GM21423 (cell line): ENCODE data around the gene CNN2.

Experiments
- ATAC-seq: cut with Tn5 transposase; IDR thresholded peaks from one replicate; pipeline ENCODE4 v1.9.1; 2021; ENCODE audit warnings: mild to moderate bottlenecking, moderate library complexity; ENCODE audit not compliant: unreplicated experiment

CNN2 gene

DNA sequence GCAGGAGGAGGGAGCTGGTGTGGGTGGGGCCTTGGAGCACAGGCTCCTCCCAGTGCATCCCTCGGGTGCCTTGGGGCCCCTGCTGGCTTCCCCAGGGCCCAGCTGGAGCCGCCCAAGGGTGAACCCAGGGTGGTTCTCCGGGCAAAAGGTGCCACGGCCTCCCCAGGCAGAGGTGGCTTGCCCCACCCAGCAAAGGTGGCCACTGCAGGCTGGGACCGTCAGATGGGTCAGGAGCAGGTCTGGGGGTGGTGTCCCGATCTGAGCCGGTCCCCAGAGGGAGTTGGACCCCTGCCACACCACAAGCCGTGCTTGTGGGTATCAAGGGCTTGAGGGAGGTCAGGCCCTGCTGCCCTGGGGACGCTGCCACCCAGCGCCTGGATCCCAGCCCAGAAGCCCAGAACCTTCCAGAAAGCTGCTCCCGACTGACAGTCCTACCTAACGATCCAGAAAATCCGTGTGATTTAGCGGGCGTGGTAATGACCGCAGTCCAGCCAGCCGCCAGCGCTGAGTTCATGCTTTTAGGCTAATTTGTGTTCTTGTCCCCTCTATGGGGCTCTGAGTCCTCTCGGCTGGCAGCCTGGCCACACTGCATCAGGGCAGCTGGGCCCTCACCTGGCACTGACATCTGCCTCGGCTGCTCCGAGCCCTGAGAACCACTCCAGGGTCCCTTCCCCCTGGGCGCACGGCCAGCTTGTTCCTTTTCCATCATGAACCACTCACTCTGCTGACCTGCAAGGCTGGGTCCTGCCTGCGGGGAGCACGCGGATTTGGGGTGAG lies 31.2 kb upstream of the CNN2 start:
- ATAC-seq, result no peak

DNA sequence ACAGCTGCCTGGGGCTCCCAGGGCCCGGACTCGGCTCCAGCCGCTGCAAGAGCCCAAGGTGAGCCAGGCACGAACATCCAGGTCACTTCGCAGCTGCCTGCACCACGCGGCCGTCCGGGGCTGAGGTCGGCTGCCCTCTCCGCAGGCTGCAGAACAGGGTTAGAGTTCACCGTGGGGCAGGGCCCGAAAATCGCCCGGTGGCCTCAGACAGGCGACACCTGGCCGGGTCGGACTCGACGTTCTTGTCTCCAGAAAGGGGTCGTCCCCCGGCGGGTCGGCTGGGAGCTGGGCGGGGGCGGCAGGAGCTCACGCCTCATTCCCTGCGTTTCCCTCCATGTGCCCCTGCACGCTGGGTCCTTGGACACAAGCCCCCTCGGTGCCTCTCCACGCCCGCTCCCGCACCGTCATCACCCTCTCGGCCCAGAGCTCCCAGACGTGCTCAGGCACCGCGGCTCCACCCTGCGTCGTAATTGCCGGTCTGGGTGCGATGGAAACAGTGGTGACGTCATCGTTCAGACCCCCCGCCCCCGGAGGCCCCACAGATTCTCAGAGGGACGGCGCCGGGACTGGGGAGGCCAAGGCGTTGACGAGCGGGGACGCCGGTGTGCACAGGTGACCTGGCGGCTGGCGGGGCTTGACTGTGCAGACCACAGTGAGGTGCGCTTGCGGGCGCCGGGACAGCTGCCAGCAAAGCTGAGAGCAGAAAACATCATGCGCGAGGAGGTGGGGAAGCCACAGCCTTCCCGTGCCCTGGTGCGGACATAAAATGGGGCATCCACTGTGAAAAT lies 30.2 kb upstream of the CNN2 start:
- ATAC-seq, result no peak

DNA sequence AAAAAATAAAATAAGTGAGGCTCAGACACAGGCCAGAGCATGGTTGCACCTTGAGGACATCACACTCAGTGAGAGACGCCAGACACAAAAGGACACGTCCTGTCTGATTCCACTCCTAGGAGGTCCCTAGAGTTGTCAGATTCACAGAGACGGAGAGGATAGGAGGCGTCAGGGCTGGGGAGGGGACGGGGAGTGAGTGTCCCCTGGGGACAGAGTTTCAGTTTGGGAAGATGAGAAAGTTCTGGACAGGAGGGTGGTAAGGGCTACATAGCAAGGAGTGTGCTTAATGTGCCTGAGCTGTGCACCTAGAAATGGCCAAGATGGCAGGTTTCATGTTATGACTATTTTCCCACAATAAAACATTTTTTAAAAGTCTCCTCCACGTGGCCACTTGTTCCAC lies 28.3 kb upstream of the CNN2 start:
- no peak for ATAC-seq

DNA sequence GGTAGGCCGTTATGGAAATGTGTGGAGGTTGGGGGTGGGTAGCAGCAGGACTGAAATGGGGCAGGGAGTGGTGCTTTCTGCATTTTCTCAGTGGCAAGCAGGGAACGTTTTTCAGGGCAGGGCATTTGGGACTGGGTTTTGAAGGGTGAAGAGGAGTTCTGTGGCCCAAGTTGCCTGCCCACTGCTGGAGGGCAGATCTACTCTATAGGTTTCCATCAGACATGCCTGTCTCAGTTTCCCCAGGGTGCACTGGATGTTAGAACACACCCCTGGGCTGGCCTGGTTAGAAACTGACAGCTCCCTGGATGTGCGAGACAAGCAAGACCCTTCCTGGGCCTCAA lies 27.1 kb upstream of the CNN2 start:
- ATAC-seq, result no peak

GRCh38 chr19:1000095-1000494 lies 26.3 kb upstream of the CNN2 start, which contains the start of gene GRIN3B:
GRIN3B (plus strand) TSS chr19:1000419; CDS start chr19:1000438, 19 bp downstream.
- no peak for ATAC-seq

DNA sequence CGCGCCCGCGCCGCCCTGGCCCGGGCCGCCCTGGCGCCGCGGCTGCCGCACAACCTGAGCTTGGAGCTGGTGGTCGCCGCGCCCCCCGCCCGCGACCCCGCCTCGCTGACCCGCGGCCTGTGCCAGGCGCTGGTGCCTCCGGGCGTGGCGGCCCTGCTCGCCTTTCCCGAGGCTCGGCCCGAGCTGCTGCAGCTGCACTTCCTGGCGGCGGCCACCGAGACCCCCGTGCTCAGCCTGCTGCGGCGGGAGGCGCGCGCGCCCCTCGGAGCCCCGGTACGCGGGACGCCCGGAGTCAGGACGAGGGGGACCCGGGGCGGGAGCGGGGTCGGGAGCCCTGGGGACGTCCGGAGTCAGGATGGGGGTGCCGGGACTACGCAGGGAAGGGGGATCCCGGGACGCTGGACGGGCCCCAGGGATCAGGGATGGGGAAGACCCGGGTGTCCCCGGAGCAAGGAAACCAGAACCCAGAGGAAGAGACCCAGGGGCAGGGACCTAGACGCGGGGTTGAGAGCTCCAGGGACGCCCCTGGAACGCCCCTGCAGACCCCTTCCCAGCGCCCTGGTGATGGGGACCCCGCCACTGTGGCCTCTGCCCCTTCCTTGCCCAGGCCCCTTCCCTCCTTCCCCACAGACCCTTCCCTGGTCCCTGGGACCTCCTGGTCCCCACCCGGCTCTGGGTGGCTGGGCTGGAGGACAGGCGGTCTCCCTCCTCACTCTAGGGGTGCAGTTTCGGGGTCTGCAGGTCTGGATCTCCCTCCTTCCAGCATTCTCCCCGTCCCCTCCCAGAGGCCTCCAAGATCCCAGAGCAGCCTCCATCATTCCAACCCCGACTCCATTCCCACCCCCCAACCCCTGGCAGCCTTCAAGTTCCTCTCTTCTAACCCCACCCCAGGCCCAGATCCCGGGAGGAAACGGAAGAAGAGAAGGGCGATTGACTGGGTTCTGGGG lies 25.5 kb upstream of the CNN2 start:
- no peak for ATAC-seq

DNA sequence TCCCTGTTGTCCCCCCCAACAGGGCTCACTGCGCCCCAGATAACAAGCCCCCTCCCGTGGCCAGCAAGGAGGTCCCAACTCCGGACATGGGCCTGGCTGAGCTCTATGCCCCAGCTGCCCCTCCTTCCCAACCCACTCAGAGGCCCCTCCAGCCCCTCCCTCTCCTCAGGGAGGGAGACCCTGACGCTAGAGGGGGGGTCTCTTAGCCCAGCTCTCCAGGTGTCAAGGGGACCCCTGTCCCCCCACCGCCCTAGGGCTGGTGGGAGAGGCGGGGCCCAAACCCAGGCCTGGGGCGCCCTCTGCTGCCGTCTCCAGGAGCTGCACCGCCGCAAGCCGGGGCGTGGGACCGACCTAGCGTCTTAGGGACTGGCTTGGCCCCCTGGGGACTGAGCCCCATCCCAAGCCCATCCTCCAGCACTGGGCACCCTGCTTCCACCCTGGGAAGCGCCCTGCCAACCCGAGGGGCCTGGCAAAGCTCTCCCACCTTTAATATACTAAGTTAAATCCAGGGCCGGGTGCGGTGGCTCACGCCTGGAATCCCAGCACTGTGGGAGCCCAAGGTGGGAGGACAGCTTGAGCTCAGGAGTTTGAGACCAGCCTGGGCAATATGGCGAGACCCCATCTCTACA lies 24.8 kb upstream of the CNN2 start:
- ATAC-seq, result no peak

DNA sequence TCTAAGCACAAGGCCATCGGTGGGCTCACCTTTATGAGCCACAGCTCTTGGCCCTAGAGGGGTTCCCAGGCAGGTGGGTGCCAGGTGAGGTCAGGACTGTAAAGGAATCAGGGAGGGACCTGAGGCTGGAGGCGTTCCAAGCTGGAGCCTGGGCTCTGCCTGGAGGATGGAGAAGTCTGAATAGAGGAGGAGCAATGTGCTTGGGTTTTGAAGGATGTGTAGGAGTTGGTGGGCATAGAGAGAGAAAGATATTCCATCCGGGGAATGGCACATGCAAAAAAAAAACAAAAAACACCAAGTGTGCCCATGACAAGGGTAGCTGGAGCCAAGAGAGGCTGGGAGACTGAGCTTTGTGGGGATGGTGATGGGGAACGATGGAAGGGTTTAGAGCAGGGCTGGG lies 23.8 kb upstream of the CNN2 start:
- no peak for ATAC-seq

- no peak for ATAC-seq
Measured at GRCh38 chr19:1003283-1003682, 23.1 kb upstream of the CNN2 start.

DNA sequence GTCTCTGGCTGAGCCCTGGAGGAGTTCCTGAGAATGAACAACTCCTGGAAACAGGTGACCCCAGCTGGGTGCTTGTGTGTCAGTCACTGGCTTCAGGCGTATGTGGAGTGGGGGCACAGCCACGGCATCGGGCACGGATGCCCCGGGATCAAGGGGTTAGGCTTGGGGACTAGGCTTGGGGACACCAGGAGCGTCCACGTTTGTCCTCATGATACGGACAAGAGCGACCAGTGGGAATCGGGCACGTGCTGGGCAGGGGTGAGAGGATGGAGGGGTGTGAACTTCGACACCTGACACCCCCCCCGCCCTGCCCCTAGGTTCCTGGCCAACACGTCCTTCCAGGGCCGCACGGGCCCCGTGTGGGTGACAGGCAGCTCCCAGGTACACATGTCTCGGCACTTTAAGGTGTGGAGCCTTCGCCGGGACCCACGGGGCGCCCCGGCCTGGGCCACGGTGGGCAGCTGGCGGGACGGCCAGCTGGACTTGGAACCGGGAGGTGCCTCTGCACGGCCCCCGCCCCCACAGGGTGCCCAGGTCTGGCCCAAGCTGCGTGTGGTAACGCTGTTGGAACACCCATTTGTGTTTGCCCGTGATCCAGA lies 22.1 kb upstream of the CNN2 start:
- no peak for ATAC-seq

DNA sequence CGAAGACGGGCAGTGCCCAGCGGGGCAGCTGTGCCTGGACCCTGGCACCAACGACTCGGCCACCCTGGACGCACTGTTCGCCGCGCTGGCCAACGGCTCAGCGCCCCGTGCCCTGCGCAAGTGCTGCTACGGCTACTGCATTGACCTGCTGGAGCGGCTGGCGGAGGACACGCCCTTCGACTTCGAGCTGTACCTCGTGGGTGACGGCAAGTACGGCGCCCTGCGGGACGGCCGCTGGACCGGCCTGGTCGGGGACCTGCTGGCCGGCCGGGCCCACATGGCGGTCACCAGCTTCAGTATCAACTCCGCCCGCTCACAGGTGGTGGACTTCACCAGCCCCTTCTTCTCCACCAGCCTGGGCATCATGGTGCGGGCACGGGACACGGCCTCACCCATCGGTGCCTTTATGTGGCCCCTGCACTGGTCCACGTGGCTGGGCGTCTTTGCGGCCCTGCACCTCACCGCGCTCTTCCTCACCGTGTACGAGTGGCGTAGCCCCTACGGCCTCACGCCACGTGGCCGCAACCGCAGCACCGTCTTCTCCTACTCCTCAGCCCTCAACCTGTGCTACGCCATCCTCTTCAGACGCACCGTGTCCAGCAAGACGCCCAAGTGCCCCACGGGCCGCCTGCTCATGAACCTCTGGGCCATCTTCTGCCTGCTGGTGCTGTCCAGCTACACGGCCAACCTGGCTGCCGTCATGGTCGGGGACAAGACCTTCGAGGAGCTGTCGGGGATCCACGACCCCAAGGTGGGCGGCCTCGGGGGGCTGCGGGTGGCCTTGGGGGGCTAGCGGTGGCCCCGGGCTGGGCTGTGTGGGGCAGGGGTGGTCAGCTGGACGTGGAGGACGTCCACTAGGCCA lies 21.4 kb upstream of the CNN2 start:
- ATAC-seq, result no peak

DNA sequence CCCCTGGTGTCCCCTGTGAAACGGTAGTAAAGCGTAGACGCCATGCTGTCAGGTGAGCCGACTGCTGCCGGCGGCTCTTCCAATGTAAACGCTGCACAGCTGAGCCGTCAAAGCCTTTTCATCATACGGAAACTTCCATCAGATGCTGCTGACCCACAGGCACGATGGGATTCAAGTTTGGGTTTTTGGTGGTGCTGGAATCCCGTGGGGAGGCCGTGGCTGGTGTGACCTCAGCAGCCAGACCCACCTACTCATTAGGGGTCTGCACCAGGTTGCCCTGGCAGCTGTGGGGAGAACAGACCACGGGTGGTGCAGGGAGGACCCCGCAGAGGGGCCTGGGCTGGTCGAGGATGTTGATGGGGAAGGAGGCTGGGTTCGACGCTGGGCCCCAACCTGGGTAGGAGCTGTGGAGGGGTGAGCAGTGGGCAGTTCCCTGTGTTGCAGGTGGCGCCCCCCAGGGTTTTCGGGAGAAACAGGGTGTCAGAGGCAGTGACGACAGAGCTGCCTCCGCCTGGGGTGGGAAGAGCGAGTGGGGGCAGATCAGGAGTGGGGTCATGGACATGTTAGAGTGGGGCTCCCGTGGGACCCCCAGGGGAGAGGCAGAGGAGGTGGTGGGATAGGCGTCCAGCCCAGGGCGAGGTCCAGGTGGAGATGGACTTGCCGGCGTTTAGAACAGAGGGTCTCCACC lies 19.6 kb upstream of the CNN2 start:
- no peak for ATAC-seq

DNA sequence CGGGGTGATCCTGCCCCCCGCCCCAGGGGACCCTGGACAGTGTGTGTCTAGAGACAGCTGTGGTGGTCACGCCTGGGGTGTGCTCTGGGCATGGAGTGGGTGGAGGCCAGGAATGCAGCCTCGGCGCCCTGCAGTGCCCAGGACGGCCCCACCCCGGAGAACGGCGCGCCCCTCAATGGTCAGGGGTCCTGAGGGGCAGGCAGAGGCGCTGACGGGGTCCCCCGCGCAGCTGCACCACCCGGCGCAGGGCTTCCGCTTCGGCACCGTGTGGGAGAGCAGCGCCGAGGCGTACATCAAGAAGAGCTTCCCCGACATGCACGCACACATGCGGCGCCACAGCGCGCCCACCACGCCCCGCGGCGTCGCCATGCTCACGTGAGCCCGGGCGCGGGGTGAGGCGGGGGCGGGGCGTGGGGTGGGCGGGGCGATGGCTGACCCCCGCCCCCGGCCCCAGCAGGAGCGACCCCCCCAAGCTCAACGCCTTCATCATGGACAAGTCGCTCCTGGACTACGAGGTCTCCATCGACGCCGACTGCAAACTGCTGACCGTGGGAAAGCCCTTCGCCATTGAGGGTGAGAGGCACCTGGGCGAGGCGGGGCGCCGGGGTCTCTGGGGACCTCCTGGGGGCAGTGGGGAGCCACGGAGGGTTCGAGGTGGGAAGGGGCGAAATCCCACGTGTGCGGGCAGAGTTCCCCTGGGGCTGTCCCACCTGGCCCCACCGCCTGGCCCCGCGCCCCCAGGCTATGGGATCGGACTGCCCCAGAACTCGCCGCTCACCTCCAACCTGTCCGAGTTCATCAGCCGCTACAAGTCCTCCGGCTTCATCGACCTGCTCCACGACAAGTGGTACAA lies 18.8 kb upstream of the CNN2 start:
- ATAC-seq, result no peak

DNA sequence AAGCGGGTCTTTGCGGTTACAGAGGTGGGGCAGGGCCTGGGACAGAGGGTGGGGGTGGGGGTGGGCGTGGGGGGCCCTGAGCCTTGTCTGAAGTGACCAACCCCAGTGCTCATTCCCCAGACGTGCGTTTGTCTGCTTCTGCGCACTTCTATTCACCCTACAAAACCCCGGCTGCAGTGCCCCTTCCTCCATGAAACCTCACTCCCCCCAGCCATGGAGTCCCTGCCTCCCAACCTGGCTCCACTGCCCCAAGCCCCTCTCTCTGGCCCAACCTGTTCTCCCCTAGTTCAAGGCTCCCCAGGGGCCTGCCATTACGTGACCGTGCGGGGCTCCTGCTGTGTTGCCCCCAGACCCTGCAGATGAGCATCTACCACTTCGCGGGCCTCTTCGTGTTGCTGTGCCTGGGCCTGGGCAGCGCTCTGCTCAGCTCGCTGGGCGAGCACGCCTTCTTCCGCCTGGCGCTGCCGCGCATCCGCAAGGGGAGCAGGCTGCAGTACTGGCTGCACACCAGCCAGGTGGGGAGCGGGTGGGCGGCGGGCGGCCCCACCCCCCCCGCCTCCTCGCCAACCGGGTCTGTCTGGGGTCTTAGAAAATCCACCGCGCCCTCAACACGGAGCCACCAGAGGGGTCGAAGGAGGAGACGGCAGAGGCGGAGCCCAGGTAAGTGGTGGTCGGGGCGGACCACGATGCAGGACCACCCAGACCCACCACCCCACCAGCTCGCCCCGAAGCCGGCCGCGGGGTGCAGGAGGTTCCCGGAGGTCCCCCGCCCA lies 18.0 kb upstream of the CNN2 start:
- ATAC-seq, result no peak

DNA sequence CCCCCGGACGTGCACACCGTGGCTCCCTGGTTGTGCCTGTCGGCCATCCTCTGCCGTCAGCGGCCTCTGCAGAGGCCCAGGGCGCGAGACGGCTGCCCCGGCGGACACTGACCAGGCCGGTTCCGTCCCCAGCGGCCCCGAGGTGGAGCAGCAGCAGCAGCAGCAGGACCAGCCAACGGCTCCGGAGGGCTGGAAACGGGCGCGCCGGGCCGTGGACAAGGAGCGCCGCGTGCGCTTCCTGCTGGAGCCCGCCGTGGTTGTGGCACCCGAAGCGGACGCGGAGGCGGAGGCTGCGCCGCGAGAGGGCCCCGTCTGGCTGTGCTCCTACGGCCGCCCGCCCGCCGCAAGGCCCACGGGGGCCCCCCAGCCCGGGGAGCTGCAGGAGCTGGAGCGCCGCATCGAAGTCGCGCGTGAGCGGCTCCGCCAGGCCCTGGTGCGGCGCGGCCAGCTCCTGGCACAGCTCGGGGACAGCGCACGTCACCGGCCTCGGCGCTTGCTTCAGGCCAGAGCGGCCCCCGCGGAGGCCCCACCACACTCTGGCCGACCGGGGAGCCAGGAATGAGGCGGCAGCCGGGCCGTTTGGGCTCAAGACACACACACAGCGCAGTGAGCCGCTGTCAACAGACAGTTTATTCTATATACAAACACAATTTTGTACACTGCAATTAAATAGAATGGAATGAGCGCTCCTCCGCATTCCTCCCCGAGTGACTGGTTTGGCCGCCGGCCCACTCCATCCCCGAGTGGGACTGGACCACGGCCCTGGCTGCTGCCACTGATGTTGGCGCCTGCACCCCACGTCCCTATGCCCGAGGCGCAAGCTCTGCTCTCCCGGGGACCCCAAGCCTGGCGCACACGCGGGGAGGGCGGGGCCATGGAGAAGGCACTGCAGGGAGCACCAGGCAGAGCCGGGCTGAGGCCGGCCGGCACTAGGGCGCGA lies 17.1 kb upstream of the CNN2 start:
- ATAC-seq, result no peak

DNA sequence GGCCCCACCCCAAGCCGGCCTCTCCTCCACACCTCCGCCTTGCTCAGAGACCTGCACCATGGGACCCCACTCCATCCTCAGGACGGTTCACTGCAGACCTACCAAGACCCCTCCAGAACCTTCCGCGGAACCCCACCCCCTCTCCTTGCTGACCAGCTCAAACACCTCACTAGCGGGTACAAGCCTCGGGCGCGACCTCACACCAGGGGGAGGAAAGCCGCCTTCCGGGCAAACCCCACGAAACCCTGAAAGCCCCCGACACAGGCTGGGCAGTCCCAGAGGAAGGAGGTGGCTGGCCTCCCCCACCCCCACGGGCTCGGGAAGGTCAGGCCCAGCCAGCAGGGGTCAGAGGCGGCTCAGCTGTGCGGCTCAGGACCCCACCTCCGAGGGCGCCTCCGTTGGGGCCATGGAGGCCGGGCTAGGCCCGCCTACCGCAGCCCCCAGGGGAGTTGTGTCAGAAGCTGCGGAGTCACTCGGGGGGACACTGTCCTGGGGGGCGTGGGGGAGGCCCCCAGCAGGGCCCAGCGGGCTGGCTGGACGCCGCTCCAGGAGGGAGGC lies 16.3 kb upstream of the CNN2 start:
- no peak for ATAC-seq
